ENCODE data around the gene PSG4. TPM values are rescaled to one million over a fixed set of nuclear protein-coding genes. Genes with fewer than 3 reads are reported as not detected.

PSG4 gene
- total RNA-seq: 0.20 and 2.1 TPM in 2 replicates

DNA sequence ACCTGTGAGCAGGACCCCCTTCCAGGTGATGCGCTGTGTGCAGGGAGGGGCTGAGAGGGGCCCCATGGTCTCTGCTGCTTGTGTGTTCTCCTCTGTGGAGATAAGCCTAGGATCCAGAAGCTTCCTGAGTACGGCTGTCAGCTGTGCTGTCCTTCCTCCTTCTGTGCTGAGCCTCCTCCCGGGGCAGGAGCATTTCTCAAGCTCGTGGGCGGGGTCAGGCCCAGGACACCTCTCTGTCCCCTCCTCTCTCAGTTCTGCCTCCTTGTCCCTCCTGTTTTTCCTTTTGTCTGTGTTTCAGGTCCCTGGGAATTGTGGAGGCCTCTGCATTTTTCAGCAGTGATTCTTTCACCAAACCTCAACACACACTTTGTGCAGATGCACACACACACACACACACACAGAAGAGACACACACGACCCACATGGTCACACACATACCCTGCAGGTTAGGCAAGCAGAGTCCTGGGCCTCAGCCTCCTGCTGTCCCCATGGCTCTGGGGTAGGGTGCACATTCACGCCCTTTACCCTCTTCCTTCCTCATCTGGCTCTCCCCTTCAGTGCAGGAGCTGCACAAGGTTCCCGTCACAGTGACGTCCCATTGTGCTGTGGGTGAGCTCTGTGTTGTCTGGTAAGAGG is at the start of gene PSG4:
Gene PSG4, minus strand, starts transcription at position 168 of the 635 bp plus-strand sequence. Its CDS starts 102 bp downstream, at position 66.

DNA sequence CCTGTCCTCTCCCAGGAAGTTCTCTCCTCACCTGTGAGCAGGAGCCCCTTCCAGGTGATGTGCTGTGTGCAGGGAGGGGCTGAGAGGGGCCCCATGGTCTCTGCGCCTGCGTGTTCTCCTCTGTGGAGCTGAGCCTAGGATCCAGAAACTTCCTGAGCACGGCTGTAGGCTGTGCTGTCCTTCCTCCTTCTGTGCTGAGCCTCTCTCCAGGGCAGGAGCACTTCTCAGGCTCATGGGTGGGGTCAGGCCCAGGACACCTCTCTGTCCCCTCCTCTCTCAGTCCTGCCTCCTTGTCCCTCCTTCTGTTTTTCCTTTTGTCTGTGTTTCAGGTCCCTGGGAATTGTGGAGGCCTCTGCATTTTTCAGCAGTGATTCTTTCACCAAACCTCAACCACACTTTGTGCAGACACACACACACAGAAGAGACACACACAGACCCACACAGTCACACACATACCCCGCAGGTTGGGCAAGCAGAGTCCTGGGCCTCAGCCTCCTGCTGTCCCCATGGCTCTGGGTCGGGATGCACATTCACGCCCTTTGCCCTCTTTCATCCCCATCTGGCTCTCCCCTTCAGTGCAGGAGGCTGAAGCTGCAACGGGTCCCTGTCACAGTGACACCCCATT is 19.0 kb downstream of the PSG4 start, which contains the start of gene PSG5:
Gene PSG5, minus strand, starts transcription at position 226 of the 625 bp plus-strand sequence. Its CDS starts 131 bp downstream, at position 95.

Other genes with a start within 250 kb of the PSG4 start
- not detected in 2 replicates for gene PSG11, start 179.2 kb downstream of the PSG4 start, total RNA-seq
- gene PSG2, start 122.9 kb downstream of the PSG4 start, total RNA-seq: not detected in 2 replicates
- not detected in 2 replicates for gene PSG5, start 19.1 kb downstream of the PSG4 start, total RNA-seq
- gene PSG9, start 63.9 kb upstream of the PSG4 start, total RNA-seq: not detected in 2 replicates
- not detected in 2 replicates for gene CD177, start 148.0 kb upstream of the PSG4 start, total RNA-seq
- gene TEX101, start 209.3 kb upstream of the PSG4 start, total RNA-seq: not detected in 2 replicates

Measured in cardiac ventricle fibroblast (primary cell).